HG03196 (cell line): ENCODE data around the gene ADAMTS17.

Source experiments
- ATAC-seq: cut with Tn5 transposase; IDR thresholded peaks from one replicate; pipeline ENCODE4 v1.9.1; 2021; ENCODE audit not compliant: unreplicated experiment

The ADAMTS17 gene

DNA sequence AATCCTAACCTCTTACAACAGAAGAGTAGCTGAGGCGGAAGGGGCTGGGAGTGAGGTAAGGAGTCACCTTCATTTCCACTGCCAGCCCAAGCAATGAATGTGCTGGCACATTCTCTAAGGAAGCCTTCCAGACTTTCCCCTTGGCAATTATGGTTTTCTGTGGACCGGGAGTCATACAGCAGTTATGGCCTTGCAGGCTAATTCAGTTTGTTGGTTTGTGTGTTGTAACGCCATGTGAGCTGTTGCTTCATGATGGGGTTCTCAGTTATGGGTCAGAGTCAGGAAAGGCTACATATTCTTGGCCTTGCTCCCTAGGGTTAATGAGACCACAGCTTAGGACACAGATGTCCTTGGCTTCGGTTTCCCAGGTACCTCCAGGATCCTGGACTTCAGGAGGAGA is 137.0 kb downstream of the ADAMTS17 start:
- no peak for ATAC-seq

DNA sequence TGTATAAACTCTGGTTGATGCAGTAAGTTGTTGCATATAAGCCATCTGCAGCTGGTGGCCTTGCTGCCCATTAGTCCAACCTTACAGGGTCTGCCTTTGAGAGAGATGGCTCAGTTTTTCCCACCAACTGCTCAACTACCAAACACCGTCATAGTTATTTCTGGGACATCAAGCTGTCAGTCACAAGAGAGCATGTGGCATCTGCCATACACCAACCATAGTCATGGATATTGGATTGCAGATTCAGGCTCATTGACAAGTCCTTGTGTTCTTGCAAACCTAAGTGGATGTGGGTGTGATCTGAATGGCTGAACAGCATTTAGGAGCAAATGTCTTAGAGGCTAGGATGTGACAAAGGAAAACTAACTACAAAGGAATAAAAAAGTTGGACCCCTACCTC is 137.6 kb downstream of the ADAMTS17 start:
- ATAC-seq, result no peak

DNA sequence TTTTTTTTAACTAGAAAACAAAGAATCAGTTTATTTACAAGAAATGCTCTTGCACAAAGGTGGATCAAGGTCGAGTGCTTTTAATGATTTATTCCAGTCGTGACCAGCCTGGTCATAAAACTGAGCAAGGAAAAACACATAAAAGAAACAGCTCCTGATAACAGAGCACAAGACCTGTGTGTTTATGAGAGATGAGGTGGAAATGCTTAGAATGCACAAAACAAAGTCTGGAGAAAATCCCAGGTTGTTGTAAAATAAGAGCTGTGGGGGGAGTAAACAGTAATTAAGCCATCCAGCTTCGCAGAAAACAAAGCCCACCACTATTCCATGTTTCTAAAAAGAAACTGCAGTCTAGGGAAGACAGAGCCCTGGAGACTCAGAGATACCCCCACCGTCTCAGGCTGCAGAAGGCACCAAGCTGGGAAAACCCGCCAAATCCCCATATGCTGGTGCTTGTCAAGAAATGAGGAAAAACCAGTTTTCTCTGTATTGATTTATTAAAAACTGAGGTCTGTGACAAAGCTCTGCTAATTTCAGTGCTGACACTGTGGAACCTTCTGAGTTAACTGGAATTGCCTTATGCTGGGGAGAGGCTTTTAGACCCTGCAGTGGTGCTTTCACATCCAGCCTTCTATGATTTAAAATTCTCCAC is 139.3 kb downstream of the ADAMTS17 start:
- no peak for ATAC-seq

DNA sequence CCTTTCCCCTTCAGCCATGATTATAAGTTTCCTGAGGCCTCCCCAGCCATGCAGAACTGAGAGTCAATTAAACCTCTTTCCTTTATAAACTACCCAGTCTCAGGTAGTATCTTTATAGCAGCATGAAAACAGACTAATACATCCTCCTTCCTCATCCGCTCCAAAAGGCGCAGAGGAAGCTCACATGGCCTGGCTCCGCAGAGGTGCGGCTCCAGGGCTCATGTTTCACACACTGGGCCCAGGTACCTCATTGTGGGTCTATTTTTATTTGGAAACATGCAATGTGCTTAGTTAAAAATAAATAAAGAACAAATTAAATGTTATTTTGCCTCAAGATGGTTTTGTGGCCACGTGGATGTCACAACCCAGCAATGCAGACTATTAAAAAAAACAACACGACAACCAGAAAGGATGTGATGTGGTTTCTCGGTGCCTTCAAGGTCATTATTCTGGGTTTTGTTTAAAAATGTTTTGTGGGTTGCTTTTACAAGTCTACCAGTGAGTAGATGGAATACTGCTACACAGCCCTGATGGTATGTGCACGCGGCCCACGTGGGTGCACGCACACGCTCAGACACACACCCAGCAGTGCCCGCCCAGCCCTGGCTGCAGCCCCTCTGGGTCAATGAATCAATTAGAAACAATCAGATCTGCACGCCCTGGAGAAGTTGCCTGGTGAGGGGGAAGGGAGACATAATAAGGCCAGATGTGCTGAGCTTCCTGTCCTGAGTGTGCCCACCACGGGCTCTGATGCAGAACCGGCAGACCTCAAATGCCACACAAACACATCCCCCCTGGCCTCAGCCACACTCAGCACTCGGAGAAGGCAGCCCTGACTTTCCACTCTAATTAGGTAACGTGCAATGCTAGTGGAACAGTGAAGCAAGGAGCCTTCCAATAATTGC is 140.1 kb downstream of the ADAMTS17 start:
- no peak for ATAC-seq

DNA sequence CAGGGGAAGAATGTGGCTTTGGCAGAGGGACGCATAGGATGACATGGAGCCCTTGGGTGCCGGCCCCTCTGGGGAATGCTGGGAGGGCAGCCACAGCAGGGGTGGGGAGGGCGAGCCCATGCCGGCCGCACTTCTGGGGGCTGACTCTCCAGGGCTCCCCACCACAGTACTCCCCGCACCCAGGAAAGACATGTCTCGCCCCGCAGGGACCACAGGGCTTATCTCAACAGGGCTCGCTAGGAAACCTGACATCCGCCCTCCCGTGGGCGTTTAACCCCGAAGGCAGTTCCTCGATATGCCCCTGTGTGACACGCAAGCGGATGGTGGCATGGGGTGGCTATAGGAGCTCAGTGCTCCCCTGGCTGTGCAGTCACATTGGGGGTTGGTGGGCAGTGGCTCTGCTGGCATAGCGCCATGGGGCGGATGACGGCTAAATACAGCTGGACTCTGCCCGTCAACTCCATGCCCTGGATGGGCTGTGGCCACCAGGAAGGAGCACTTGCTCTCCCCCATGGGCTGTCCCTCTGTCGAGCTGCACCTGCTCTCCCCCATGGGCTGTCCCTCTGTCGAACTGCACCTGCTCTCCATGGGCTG is 141.4 kb downstream of the ADAMTS17 start:
- no peak for ATAC-seq

DNA sequence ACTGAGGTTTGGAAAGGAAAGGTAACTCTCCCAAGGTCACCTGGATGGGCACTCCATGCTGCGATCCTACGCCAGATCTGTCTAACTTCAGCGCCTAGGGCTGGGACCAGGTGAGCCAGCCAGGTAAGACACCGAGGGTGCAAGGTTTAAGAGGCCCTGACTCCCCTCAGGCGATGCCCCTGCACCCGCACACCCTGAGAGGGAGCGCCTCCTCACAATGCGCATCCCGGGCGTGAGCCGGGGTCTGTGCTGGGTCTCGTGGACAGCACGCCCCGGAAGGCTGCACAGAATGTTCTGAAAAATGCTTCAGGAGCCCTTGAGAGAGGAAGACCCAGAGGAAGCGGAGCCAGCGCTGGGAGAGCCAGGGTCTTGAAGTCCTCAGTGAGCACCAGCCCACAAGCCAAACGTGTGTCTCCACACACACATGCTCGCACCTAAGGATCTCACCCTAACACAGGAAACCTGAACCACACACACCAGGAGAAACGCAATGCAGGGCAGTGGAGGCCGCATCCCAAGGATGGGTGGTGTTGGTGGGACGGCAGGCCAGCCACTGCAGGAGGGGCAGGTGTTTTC is 142.0 kb downstream of the ADAMTS17 start:
- no peak for ATAC-seq

DNA sequence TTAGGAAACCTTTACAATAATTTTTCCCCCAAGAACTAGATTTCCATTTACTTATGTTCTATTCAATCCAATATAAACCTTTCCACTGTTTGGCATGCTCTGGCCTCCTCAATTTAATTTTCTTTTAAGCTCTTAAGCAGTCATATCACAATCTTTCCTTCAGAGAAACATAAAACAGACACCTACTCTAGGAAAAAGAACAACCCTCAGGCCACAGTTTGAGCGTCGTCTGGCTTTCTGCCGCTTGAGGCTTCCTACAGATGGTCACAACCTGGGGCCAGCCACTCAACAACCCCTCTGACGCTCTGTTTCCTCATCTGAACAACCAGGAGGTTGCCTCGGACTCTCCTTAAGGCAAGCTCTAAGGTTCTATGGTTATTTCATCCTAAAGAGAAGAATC is 143.3 kb downstream of the ADAMTS17 start:
- no peak for ATAC-seq

DNA sequence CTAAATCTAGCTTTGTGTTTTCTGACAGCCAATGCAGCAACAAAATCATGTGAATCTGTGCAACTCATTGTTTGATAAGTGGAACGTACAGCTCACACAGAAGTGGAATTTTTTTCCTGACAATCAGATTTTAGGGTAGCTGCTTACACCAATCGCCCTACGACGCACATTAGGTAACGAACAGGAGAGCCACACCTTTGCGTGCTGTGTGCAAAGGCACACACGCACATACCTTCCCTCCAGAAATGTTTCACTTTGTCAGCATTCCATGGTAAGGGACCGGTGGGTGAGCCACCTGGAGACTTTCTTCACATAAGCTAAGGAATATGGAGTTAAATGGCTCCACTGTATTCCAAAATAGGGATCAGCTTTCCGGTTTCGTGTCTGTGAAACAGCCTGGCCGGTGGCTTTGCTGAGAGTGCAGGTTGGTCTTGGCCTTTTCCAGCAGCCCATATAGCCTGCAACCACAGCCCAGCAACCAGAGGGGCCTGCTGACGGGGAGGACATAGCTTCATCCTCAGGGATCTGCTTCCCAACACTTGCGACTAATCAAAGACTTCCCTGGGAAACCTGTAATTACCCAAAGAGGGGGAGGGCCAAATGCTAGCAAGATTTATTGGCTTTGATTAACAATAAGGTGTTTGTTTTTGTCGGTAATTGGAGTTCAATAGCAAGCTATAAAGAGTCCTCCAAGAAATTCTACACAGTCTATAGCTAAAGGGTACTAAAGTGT is 145.3 kb downstream of the ADAMTS17 start:
- no peak for ATAC-seq

DNA sequence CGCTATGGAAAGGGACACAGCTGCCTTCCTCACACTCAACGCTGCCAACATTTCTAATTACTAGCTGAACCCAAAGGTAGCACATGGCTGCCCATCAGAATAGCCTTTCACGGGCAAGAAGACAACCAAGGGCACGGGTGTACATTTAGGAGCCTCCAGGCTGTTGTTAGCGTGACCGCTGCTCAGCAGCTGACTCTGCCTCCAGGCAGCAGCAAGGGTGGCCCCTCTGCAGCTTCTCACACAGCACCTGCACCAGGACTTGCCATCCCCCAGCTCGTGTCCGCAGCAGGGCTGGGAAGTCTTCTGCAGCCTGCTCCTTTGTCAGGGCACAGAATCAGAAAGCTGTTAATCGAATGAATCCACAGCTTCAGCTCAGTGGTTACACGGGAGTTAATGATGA is 146.8 kb downstream of the ADAMTS17 start:
- no peak for ATAC-seq

DNA sequence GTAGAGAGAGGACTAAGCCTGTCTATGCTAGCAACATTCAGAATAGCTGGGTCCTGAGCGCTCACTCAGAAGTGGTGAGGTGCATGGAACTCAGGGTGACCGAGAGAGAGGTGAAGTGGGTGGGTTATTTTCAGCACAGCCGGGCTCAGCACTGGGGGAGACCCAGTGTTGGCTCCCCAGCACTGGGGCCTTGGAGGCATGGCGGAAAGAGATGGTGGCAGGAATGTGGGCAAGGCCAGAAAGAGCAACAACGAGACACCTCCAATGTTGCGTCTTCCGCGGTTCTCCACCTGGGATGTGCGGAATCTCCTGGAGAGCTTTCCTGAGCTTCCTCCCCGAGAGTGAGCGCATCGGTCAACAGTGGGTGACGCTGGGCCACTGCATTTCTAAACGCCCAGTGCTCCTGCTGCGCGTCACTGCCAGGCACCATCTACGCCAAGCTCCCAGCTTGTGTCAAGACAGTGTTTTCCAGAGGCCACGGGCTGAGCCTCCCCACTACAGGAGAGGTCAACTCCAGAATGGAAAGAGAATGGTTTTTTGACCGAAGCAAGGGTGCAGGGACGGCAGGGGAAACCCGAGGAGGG is 148.4 kb downstream of the ADAMTS17 start:
- no peak for ATAC-seq

DNA sequence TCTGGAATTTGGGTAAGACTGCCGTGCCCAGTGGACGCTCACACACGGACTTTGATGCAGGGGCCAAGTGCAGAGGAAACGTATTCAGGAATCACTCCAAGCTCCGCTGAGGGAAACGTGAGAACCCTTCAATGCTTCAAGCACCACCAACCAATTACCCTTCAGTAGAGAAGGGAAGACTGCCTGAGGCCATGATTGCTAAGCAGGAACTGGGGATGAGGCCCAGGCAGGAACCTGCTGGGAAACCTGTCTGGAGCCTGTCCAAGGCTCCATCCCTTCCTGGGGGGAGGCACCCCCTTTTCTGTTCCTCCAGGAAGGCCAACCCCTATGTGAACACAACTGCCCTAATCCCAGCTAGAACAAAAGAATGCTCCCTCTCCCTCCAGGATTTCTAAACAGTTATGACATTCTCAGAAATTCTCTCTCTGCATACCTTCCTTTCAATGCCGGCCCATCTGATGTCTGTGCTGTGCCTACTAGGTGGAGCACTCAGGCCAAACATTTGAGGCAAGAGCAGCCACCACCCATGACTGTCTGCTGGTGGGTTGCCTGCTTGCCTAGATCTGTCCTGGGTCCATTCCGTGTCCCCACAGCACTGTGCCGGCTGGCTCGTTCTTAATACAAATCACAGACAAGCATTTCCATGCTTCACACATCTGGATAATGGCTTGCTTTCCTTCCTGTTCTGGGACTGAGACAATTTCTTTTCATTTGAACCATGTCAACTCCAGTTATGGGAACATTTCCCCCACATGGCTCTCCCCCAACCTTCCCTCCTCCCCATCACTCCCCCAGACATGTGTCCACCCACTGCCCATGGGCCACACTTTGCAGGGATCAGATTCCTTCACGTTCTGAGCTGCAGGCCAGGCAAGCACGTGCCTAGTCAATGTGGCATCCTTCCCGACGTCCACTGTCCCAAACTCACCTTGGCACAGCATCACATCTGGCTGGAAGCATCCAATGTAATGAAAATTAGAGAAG is 149.4 kb downstream of the ADAMTS17 start:
- no peak for ATAC-seq

DNA sequence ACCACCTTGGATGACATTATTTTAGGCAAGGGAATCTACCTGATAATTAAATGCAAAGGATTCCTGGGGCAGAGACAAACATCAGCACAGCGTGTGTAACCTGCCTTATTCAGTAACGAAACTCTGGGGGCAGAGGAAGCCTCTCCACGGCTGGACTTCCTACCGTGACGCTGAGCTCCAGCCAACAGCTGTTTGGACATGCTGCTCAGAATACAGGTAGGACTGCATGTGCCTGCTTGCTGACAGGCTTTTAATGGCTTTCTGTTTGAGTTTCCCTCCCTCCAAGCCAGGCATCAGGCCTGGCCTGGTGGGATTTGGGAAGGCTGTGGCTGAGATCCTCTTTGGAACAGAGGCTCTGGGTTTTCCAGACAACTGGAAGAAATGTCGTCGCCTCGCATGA is 150.6 kb downstream of the ADAMTS17 start:
- no peak for ATAC-seq

DNA sequence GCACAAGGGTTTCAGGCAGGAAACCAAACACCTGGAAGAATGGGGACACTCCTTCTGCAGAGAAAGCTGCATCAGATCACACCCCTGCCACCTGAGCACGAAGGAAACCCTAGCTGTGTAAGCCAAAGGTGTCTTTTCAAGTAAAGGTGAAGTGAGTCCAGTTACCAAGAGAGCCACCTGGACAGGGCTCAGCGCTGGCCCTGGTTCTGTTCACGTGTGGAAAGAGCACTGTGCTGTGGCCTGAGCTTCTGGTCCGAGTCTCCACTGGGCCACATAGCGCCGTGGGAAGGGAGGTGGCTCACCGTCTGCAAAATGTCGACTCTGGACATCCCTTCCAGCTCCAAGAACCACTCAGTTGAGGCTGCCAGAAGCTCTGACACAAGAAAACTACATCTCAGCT is 151.1 kb downstream of the ADAMTS17 start:
- no peak for ATAC-seq

DNA sequence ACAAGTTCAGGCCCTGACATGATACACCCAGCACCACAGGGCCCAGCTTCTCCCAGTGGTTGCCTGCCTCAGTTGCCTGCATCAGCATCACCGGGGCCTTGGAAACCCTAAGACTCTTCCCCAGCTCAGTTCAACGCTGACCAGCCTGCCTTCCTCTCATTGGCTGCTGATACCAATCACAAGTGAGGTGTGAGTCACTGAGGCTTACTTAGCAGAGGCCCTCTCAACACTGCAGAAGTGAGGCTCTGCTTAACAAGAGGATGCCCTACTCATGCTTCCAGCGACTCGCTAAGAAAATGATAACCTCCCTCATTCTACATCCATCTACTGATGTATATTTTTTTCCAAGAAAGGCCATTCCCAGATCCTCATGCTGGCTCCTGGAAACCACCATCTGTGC is 151.9 kb downstream of the ADAMTS17 start:
- ATAC-seq, result no peak

DNA sequence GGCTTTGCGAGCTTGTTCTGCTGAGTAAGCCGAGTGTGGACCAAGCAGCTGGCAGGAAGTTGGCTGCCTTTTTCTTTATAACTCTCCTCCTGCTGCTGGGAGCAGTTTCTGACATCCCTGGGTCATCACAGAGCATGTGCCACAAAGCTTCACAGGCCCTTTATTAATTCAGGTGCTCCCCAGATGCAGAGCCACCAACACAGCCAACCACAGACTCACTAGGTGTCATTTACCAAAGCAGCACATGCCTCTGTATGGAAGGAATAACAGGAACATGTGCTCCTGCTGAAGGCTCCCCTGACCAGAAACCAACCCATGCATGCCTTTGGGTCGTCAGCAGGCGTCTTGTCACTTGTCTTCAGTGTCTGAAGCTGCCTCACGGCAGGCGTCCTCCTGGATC is 152.5 kb downstream of the ADAMTS17 start:
- ATAC-seq, result no peak

DNA sequence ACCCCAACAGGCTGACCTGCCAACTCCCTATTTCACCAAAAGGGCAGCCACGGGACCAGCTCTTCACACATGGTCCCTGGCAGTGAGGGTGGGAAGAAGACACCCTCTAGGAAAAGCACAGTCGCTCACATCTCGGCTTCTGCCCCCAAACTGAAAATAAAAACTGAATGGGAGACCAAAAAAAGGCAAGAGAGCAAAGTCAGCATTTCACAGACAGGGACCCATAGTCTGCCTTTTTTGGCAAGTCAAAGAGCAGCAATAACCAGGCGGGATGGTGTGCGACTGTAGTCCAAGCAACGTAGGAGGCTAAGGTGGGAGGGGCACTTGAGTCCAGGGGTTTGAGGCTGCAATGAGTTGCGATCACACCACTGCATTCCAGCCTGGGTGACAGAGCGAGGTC is 154.1 kb downstream of the ADAMTS17 start:
- ATAC-seq, result no peak

DNA sequence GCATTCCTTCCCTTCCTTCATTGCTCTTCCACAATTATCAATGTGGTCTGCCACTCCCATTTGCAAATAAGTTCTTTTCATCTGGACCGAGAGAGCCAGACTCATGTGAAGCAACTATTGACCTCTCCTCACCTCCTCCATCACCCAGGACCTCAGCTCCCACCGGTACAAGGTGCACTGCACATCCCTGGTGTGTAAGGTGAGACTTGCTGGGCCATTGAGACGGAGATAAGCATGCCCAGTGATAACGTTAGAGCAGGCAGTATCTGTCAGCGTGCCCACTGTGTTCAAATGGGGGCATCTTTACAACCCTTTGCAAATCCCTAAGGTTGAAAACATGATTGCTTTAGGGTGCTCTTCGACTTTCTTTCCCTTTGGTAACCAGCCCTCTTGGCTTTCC is 154.8 kb downstream of the ADAMTS17 start:
- ATAC-seq, result no peak

DNA sequence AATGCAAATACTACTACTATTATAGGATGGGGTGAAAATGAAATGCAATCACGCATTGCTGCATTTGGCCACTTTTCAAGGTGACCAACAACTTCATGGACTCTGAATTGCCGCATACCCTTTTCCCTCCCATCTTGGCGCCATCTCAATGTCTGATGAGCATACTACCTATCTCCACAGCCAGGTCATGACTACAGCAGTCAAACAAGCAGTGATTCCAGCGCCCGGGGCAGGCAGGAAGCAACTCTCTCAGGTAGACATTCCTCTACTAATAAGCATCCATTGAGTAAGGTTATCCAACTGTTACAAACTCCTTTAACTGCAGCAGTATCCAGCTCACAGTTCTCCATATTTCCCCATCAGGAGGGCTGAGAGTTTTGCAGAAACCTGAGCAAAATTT is 155.4 kb downstream of the ADAMTS17 start:
- no peak for ATAC-seq

DNA sequence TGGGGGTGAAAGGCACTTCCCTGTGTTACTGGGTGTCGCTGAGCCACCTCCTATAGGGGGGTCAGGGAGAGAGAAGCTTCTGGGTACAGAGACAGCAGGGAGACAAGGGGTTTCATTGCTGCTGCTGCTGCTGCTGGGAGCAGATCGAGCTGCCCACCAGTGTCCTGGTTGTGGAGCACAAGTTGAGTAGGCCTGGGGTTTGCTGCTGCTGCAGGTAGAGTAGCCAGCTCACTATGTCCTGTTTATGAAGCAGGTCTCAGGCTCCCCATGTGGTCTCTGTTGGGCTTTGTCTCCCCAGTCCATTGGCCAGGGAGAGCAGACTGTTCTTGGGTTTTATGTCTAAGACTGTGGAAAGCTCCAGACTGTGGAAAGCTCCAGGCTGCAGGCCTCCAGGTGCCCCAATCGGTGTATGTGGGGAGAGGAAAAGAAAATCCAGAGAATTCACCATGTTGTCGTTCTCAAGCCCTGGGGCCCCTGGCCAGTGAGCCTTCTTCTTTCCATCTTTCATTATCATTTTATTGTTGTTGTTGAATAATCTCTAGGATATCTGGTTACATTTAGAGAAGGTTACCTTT is 157.8 kb downstream of the ADAMTS17 start:
- no peak for ATAC-seq
